DMS53 (cell line): Measurements from ENCODE around the gene ST6GALNAC4.

Experiments used
- DNase-seq: peaks from one replicate; lab custom pipeline; 2025; lab: John Stamatoyannopoulos, UW

Gene ST6GALNAC4

GRCh38 chr9:127912296-127912695, 4.5 kb downstream of the ST6GALNAC4 start:
- DNase-seq = no peak

- DNase-seq = peak; percentile 36
Observed at GRCh38 chr9:127910613-127911205, 6.1 kb downstream of the ST6GALNAC4 start.

- no peak for DNase-seq
Observed at GRCh38 chr9:127909839-127910273, 7.0 kb downstream of the ST6GALNAC4 start.

GRCh38 chr9:127908660-127908926, 8.2 kb downstream of the ST6GALNAC4 start:
- no peak for DNase-seq

- no peak for DNase-seq
Observed at GRCh38 chr9:127907867-127908659, 8.8 kb downstream of the ST6GALNAC4 start.

GRCh38 chr9:127905788-127906191, 11.1 kb downstream of the ST6GALNAC4 start:
- DNase-seq = no peak

- no peak for DNase-seq
Observed at GRCh38 chr9:127905004-127905728, 11.7 kb downstream of the ST6GALNAC4 start.

- DNase-seq = no peak
Observed at GRCh38 chr9:127904561-127905003, 12.3 kb downstream of the ST6GALNAC4 start.

- DNase-seq = no peak
Observed at GRCh38 chr9:127903557-127904475, 13.0 kb downstream of the ST6GALNAC4 start.

GRCh38 chr9:127899128-127899943, 17.5 kb downstream of the ST6GALNAC4 start, which contains the start of gene ST6GALNAC6:
Gene ST6GALNAC6 (minus strand): TSS chr9:127899603. CDS start chr9:127897981, 1,622 bp downstream.
- peak; percentile 85 for DNase-seq

GRCh38 chr9:127898433-127899127, 18.3 kb downstream of the ST6GALNAC4 start:
- peak; percentile 56 for DNase-seq

- no peak for DNase-seq
Observed at GRCh38 chr9:127897193-127897692, 19.6 kb downstream of the ST6GALNAC4 start.

- no peak for DNase-seq
Observed at GRCh38 chr9:127896395-127897192, 20.2 kb downstream of the ST6GALNAC4 start.

- no peak for DNase-seq
Observed at GRCh38 chr9:127895811-127896210, 21.0 kb downstream of the ST6GALNAC4 start.

- no peak for DNase-seq
Observed at GRCh38 chr9:127893392-127893791, 23.4 kb downstream of the ST6GALNAC4 start.

- no peak for DNase-seq
Observed at GRCh38 chr9:127892831-127893230, 24.0 kb downstream of the ST6GALNAC4 start.

GRCh38 chr9:127890053-127890452, 26.8 kb downstream of the ST6GALNAC4 start:
- no peak for DNase-seq

GRCh38 chr9:127887792-127888191, 29.0 kb downstream of the ST6GALNAC4 start:
- peak; percentile 53 for DNase-seq

- peak; percentile 33 for DNase-seq
Observed at GRCh38 chr9:127886401-127886972, 30.4 kb downstream of the ST6GALNAC4 start.
